ENCODE measurements around the gene QRFP.

GRCh38 chr9:130844044-130844451 lies 52.6 kb downstream of the QRFP start:
- no peak for TF ChIP-seq CTCF (IDR thresholded peaks at IDR 0.05)
- no peak for TF ChIP-seq EP300 (IDR thresholded peaks at IDR 0.05)
- TF ChIP-seq POLR2A (IDR thresholded peaks at IDR 0.05; ENCODE audit: low read depth), result no peak

Measured in esophagus muscularis mucosa (tissue), 4 donors.